ENCODE measurements around the gene SARDH.

SARDH gene

DNA sequence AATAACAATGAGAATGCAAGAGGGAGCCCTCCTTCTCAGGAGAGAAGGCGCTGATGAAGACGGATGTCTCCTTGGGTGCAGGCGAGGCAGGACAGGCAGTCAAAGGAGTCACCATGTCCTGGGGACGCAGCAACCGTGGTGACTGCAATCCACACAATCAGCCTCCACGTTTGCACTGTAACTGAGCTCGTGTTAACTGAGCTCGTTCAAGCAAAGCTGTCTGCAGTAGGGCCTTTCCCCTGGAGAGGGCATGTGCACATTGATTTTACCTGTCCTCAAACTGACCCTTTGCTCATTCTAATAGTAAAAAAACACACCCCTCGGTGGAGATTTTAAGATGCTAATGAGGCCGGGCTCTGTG is 2.8 kb downstream of the SARDH start:
- Histone ChIP-seq H3K9ac (ENCODE audit: low read length) (no peak overlapping the region), H3K27me3 (ENCODE audit: control insufficient read depth, insufficient read depth, low read length) (peaks cover 4% of the 10 kb centered on the region), H3K4me1 (ENCODE audit: control insufficient read depth, insufficient read depth, low read length) (peaks cover 15% of the 10 kb centered on the region), H3K36me3 (ENCODE audit: control insufficient read depth, insufficient read depth, low read length) (no peaks in the 10 kb centered on the region), H3K4me3 (ENCODE audit: low read length) (no peak overlapping the region), H3K9me3 (ENCODE audit: control insufficient read depth, low read length) (no peaks in the 10 kb centered on the region)

DNA sequence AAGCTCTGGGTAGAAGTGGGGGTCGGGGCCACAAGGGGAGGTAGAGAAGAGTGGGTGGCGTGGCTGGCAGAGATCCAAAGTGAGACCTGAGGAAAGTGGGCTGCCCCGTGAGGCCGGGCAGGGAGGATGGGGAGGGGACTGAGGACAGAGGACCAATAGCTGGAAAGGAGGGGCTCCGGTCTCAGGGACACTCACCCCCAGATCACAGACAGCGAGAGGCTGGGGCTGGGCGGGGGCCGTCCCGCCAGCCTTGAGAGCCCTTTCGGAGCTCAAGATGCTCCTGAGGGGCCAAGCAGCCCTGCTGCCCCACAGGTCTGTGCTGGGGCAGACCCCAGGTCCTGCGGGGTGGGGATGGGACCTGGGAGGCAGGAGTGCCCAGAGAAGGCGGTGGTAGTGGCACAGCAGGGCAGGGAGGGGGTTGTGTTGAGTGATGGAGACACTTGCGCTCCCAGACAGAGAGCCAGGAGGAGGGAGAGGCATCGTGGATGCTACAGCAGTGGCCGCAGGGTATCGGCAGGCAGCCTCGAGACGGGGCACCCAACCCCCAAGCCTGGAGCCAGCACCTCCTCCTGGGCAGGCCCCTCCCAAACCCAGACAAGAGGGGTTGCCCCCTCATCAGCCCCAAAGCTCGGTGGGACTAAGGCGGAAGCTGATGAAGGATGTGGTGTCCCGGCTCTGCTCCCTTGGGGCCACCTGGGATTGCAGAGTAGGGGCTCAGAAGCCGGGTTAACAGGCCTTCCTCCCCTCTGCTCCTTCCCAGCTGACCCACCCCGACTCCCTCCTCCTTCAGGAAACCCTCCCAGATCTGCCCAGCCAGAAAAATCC is 3.4 kb downstream of the SARDH start:
- Histone ChIP-seq H3K4me3 (ENCODE audit: low read length) (no peak overlapping the region), H3K9ac (ENCODE audit: low read length) (no peak overlapping the region), H3K9me3 (ENCODE audit: control insufficient read depth, low read length) (no peaks in the 10 kb centered on the region), H3K4me1 (ENCODE audit: control insufficient read depth, insufficient read depth, low read length) (peaks cover 15% of the 10 kb centered on the region), H3K36me3 (ENCODE audit: control insufficient read depth, insufficient read depth, low read length) (no peaks in the 10 kb centered on the region), H3K27me3 (ENCODE audit: control insufficient read depth, insufficient read depth, low read length) (peaks cover 4% of the 10 kb centered on the region)

DNA sequence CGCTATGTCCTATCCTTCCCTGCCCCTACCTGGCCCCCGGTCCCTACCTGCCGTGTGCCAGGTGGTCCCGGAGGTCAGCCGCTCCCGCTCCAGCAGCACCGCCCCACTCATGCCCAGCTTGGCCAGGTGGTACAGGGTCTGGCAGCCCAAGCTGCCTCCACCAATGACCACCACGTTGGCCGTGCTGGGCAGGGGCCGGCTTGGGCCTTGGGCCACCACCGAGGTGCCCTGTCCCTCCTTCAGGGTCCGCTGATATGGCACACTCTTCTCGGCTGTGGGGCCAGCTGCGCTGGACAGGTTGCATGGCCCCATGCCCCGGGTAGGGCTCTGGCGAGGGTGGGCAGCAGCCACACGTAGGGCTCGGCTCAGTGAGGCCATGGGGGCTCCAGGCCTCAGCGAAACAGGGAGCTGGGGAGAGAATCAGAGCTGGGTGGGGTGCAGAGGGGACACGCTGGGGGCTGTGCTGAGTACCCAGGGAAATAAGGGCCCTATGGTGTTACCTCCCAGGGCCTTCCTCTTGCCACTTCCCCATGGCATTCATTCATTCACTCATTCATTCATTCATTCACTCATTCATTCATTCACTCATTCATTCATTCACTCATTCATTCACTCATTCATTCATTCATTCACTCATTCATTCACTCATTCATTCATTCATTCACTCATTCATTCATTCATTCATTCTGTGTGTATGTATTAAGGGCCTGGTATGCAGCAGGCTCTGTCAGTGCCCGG is 4.2 kb downstream of the SARDH start:
- no peaks in the 10 kb centered on the region for H3K36me3 ChIP-seq (ENCODE audit: control insufficient read depth, insufficient read depth, low read length)
- no peak overlapping the region for H3K9ac ChIP-seq (ENCODE audit: low read length)
- H3K9me3 ChIP-seq (ENCODE audit: control insufficient read depth, low read length): no peaks in the 10 kb centered on the region
- H3K4me1 ChIP-seq (ENCODE audit: control insufficient read depth, insufficient read depth, low read length): peaks cover 15% of the 10 kb centered on the region
- H3K27me3 ChIP-seq (ENCODE audit: control insufficient read depth, insufficient read depth, low read length): peaks cover 4% of the 10 kb centered on the region
- no peak overlapping the region for H3K4me3 ChIP-seq (ENCODE audit: low read length)

DNA sequence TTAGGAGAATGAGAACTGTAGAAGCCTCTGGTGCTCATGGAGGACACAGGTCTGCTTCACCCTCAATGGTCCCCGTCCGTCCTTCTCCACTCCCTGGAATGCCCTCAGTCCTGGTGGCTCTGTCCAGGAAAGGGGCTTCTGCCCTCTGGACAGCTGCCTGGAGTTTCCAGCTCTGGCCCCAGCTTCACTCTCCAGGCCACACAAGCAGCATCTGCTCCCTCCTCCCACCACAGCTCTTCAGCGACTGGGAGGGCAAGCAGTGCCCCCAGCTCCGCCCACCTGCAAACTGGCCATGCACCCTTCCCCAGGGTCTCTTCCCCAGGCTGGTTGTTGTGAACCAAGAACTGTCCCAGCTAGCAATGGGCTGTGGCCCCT is 4.7 kb downstream of the SARDH start:
- H3K27me3 ChIP-seq (ENCODE audit: control insufficient read depth, insufficient read depth, low read length): peaks cover under 1% of the 10 kb centered on the region
- H3K4me1 ChIP-seq (ENCODE audit: control insufficient read depth, insufficient read depth, low read length): peaks cover 12% of the 10 kb centered on the region
- H3K4me3 ChIP-seq (ENCODE audit: low read length): no peak overlapping the region
- no peak overlapping the region for H3K9ac ChIP-seq (ENCODE audit: low read length)
- H3K9me3 ChIP-seq (ENCODE audit: control insufficient read depth, low read length): no peaks in the 10 kb centered on the region
- H3K36me3 ChIP-seq (ENCODE audit: control insufficient read depth, insufficient read depth, low read length): no peaks in the 10 kb centered on the region

DNA sequence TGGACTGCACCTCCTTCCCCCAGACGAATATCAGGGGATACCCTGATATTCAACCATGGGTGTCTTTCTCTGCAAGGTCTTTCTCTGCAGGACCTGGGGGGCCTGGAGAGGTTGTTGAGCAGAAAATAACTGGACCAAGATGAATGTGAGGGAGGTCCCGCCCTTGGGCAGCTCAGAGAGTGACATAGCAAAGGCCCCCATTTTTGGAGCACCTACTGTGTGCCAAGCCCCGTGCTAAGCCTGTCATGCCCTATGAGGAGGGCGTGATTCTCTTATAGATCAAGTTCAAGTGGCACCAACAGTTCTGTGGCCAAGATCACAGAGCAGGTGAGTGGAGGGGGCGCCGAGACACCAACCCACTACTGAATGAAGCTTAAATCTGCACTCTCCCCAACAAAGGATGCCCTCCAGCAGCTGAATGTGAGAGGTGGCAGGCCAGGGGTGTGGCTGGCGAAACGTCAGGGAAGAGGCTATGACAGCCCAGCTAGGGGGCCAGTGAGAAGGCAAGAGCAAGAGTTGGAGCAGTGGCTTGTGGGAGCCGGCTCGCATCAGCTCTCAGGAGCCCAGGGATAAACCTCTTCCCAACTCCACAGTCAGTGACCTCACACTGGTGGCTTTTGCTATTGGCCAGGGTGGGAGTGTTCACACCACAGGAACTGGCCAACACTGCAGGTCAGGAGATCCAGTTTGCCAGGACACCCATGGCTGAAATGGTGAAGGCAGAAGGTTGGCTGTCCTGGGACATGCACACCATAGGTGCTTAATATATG is 5.3 kb downstream of the SARDH start:
- Histone ChIP-seq H3K27me3 (ENCODE audit: control insufficient read depth, insufficient read depth, low read length) (no peaks in the 10 kb centered on the region), H3K4me3 (ENCODE audit: low read length) (no peak overlapping the region), H3K4me1 (ENCODE audit: control insufficient read depth, insufficient read depth, low read length) (peaks cover 7% of the 10 kb centered on the region), H3K9me3 (ENCODE audit: control insufficient read depth, low read length) (no peaks in the 10 kb centered on the region), H3K36me3 (ENCODE audit: control insufficient read depth, insufficient read depth, low read length) (no peaks in the 10 kb centered on the region), H3K9ac (ENCODE audit: low read length) (no peak overlapping the region)

DNA sequence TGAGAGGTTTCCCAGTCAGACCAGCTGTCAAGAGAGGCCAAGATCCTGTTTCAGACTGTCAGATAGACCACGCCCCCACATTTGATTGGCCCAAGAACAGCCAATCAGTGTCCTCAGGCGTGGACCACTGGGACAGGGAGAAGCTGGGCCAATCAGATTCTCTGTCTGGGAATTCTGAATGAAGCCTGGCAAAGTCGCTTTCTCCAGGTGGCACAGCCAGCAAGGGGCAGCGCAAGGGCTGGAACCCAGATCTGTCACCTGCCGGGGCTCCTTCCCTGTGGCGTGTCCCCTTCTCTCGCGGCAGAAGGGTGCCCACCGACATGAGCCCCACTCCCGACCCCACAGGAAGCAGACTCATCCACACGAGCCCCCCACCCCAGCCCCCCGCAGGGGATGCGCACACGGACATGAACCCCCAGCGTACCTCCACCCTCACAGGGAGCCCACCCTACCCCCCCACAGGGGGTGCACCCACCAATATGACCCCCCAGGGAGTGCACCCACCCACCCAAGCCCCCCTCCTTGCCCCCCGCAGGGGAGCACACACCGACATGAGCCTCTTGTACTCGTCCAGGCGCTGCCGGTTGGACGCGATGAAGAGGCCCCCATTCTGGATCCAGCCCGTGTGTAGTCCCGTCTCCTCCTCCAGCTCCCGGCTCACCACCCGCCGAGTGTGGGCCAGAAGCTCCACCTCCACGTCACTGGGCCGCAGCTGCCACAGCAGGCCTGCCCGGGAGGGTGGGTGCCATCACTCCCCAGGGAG is 6.1 kb downstream of the SARDH start:
- no peaks in the 10 kb centered on the region for H3K27me3 ChIP-seq (ENCODE audit: control insufficient read depth, insufficient read depth, low read length)
- no peak overlapping the region for H3K9ac ChIP-seq (ENCODE audit: low read length)
- no peaks in the 10 kb centered on the region for H3K9me3 ChIP-seq (ENCODE audit: control insufficient read depth, low read length)
- H3K4me1 ChIP-seq (ENCODE audit: control insufficient read depth, insufficient read depth, low read length): no peaks in the 10 kb centered on the region
- H3K4me3 ChIP-seq (ENCODE audit: low read length): no peak overlapping the region
- no peaks in the 10 kb centered on the region for H3K36me3 ChIP-seq (ENCODE audit: control insufficient read depth, insufficient read depth, low read length)

DNA sequence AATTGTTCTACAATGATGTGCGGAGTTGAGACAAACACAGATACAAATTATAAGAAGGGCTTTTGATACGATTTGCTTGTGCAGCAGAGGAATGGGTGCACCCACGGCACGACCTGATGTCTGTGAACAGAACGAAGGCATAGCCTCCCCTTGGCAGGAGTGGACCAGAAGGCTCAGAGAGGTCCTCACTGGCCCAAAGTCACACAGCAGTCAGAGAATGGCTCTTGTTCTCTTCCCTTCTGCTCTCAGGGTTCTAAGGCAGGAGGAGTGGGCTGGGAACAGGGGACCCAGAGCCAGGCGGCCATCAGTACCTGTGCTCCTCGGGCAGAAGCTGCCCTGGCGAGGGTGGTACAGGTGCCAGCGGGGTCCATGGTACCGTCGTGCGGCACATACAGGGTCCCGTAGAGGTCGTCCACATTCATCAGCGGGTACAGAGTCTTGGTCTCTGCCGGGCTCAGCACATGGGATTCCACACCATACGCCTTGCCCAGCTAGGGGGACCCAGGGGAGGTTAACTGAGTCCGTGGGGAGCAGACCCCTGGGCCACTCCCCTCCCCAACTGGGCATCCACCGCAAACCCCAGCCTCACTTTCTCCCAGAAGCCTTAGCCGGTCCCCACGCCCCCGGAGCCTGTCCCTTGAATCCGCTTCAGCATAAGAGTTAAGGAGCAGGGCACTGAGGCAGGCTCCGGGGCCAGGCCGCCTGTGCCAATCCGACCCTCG is 7.0 kb downstream of the SARDH start:
- Histone ChIP-seq H3K36me3 (ENCODE audit: control insufficient read depth, insufficient read depth, low read length) (no peaks in the 10 kb centered on the region), H3K9me3 (ENCODE audit: control insufficient read depth, low read length) (no peaks in the 10 kb centered on the region), H3K4me3 (ENCODE audit: low read length) (no peak overlapping the region), H3K27me3 (ENCODE audit: control insufficient read depth, insufficient read depth, low read length) (no peaks in the 10 kb centered on the region), H3K4me1 (ENCODE audit: control insufficient read depth, insufficient read depth, low read length) (no peaks in the 10 kb centered on the region), H3K9ac (ENCODE audit: low read length) (no peak overlapping the region)

DNA sequence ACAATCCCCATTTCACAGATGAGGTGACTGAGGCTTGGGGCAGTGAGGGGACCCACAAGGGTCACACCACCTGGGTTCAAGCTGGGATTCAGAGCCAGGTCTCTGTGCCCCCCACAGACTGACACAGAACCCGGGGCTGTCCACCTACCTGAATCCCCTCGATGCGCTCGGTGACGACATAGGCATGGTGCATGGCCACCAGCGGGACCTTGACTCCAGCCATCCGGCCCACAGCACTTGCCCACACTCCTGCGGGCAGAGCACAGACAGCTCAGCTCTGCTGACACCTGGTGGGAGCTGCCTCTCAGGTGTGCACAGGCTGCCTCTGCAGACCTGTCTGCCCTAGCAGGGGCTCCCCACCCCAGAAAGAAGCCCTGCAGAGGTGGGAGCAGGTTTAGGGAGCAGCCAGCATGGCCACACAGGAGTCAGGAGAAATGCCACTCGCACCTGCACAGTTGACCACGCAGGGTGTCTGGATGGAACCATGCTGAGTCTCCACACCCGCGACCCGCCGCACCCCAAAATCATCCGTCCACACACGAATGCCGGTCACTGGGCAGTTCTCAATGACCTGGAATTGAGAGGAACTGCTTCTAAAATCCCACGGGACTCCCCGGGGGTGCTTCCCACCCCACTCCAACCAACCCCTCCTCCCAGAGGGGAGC is 8.4 kb downstream of the SARDH start:
- Histone ChIP-seq H3K4me1 (ENCODE audit: control insufficient read depth, insufficient read depth, low read length) (no peaks in the 10 kb centered on the region), H3K9me3 (ENCODE audit: control insufficient read depth, low read length) (no peaks in the 10 kb centered on the region), H3K4me3 (ENCODE audit: low read length) (no peak overlapping the region), H3K27me3 (ENCODE audit: control insufficient read depth, insufficient read depth, low read length) (no peaks in the 10 kb centered on the region), H3K9ac (ENCODE audit: low read length) (no peak overlapping the region), H3K36me3 (ENCODE audit: control insufficient read depth, insufficient read depth, low read length) (no peaks in the 10 kb centered on the region)

DNA sequence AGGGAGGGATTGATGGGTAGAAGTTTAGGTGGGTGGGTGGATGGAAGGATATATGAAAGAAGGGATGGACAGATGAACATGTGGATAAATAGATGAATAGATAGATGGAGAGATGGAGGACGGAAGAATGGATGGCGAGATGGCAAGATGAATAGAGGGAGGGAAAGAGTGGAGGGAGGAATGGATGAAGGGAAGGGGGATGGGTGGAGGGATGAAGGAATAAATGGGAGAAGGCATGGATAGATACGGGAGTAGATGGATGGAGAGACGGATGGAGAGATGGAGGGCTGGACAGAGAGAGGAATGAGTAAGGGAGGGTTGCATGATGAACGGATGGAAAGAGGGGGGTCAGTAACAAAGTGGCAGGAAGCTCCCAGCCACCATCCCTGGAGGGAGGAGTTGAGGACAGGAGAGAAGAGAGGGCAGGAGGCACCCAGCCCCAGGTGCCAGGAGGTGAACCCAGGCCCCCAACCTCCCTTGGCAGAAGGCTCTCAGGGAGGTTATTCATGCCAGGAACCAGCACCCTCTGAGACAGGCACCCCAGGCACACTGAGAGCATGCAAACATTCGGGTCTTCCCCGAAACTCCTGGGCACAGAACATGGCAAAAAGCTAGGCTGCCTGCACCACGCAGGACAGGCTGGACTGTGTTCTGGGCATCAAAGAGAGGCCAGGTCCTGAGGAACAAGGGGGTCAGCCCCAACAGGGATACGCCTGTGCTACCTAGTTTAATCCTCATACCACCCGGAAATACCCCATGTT is 9.1 kb downstream of the SARDH start:
- no peak overlapping the region for H3K9ac ChIP-seq (ENCODE audit: low read length)
- no peaks in the 10 kb centered on the region for H3K9me3 ChIP-seq (ENCODE audit: control insufficient read depth, low read length)
- H3K4me1 ChIP-seq (ENCODE audit: control insufficient read depth, insufficient read depth, low read length): no peaks in the 10 kb centered on the region
- H3K4me3 ChIP-seq (ENCODE audit: low read length): no peak overlapping the region
- H3K36me3 ChIP-seq (ENCODE audit: control insufficient read depth, insufficient read depth, low read length): no peaks in the 10 kb centered on the region
- no peaks in the 10 kb centered on the region for H3K27me3 ChIP-seq (ENCODE audit: control insufficient read depth, insufficient read depth, low read length)

DNA sequence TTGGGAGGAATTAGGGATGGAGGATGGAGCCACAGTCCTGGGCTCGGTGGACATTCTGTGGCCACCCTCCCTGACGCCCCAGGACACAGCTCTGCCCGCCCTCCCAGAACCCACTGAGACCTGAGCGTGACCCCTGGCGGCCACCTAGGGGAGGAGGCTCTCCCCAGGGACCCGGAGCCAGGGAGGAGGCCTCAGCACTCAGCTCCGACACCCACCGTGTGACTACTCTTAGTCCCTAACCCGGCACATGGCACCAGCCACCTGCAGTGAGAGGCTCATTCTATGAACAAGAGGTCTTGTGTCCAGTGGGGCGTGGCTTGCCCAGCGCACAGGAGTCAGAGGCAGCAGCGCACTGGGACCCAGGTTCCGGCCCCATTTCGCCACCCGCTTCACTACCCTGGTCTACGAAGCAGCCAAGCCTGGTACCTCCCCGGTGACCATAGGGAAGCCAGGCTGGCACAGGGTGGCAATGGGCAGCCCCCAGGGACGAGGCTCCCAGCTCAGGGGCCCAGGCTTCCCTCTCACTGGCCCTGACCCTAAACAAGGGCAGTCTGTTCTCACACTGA is 10.2 kb downstream of the SARDH start:
- Histone ChIP-seq H3K4me3 (ENCODE audit: low read length) (no peak overlapping the region), H3K36me3 (ENCODE audit: control insufficient read depth, insufficient read depth, low read length) (no peaks in the 10 kb centered on the region), H3K9me3 (ENCODE audit: control insufficient read depth, low read length) (no peaks in the 10 kb centered on the region), H3K4me1 (ENCODE audit: control insufficient read depth, insufficient read depth, low read length) (no peaks in the 10 kb centered on the region), H3K9ac (ENCODE audit: low read length) (no peak overlapping the region), H3K27me3 (ENCODE audit: control insufficient read depth, insufficient read depth, low read length) (no peaks in the 10 kb centered on the region)

All from mucosa of stomach (tissue), 1 donor.